Suprapubic skin (tissue), 4 donors: ENCODE data around the gene FMO4. TPM values are rescaled to one million over a fixed set of nuclear protein-coding genes. Genes with fewer than 3 reads are reported as not detected.
"Not testable (repeated sequence)": the region's sequence is repeated elsewhere in the genome, so short reads cannot be mapped to it uniquely, and the experiment has no call there.

Source experiments
- DNase-seq, 2 donors: peaks; one replicate each; pipeline ENCODE4 v3.0.0-alpha.2; 2019; ENCODE audit warnings: low spot score in 2 of 2
- H3K27ac ChIP-seq: fragments of 200-600 bp; sonication (generic); one replicate; pipeline ENCODE4 v1.5.1; 2019
- H3K27me3 ChIP-seq: fragments of 200-600 bp; sonication (generic); one replicate; pipeline ENCODE4 v1.5.1; 2019
- H3K36me3 ChIP-seq: fragments of 200-600 bp; sonication (generic); one replicate; pipeline ENCODE4 v1.5.1; 2019
- H3K4me1 ChIP-seq: fragments of 200-600 bp; sonication (generic); one replicate; pipeline ENCODE4 v1.5.1; 2019
- H3K4me3 ChIP-seq: fragments of 200-600 bp; sonication (generic); one replicate; pipeline ENCODE4 v1.5.1; 2019; ENCODE audit warnings: mild to moderate bottlenecking
- H3K9me3 ChIP-seq: fragments of 200-600 bp; sonication (generic); one replicate; pipeline ENCODE4 v1.5.1; 2019
- CTCF ChIP-seq, 2 donors: fragments of 200-600 bp in 1 of 2; fragments of 450-650 bp in 1 of 2; sonication (generic) in 1 of 2; IDR thresholded peaks; one replicate each; pipeline ENCODE4 v1.5.1; 2016 to 2019; ENCODE audit warnings: antibody characterized with exemption in 2 of 2, mild to moderate bottlenecking in 1 of 2, moderate library complexity in 1 of 2
- EP300 ChIP-seq: sonication (generic); formaldehyde crosslinking; IDR thresholded peaks from one replicate; pipeline ENCODE4 v1.6.1; 2017; ENCODE audit warnings: antibody characterized with exemption
- POLR2A ChIP-seq, 2 donors: fragments of 450-650 bp; IDR thresholded peaks; one replicate each; pipeline ENCODE4 v1.6.1; 2017; ENCODE audit warnings: antibody characterized with exemption in 2 of 2, mild to moderate bottlenecking in 2 of 2, moderate library complexity in 2 of 2
- POLR2AphosphoS5 ChIP-seq, 3 donors: sonication (generic); formaldehyde crosslinking; IDR thresholded peaks; one replicate each; pipeline ENCODE4 v1.6.1; 2017; ENCODE audit warnings: antibody characterized with exemption in 3 of 3
- WGBS: methylation state at CpG from one replicate; pipeline ENCODE4 v1.1.5; 2018; 5-methylcytosine and 5-hydroxymethylcytosine counted together
- total RNA-seq, 4 donors: library from RNA; depleted of rRNA; stranded (reverse); fragments of >200 nt; gene quantifications; one replicate each; pipeline ENCODE4 v1.1.0, GENCODE V29; 2016

Gene FMO4
- total RNA-seq, 4 donors from 2014 or later = 1.5 to 6.6 (median 2.7) TPM

DNA sequence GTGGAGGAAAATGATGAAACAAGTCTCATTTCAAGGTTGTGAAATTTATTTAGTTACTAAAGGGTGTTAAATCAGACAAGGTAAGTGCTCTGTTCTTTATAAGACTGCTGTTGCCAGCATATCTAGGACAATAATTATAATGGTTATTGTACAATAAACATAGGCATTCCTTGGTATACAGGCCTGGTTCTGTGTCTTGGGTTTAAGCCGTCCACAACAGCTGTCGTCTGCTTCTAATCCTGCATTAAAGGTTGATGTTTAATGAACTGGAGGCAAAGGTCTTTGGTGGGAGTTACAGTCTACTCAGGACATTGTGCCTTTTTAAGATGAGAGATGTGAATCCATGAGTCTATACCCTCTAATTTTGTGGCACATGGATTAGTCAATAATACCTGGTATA lies 23.4 kb upstream of the FMO4 start:
- Histone ChIP-seq H3K36me3 (no peaks in the 10 kb centered on the region), H3K4me1 (no peaks in the 10 kb centered on the region), H3K9me3 (no peaks in the 10 kb centered on the region), H3K27me3 (no peaks in the 10 kb centered on the region), H3K4me3 (no peak overlapping the region), H3K27ac (no peak overlapping the region)
- no peak for DNase-seq
- 83% methylated on average over 2 of the region's 2 CpGs for WGBS
- TF ChIP-seq POLR2A (IDR thresholded peaks at IDR 0.05) (no peak), CTCF (IDR thresholded peaks at IDR 0.05) (no peak), POLR2AphosphoS5 (IDR thresholded peaks at IDR 0.05) (no peak), EP300 (no peak)

GRCh38 chr1:171292799-171293198 lies 21.2 kb upstream of the FMO4 start:
- no peak overlapping the region for H3K4me3 ChIP-seq
- H3K4me1 ChIP-seq = no peaks in the 10 kb centered on the region
- TF ChIP-seq POLR2A (IDR thresholded peaks at IDR 0.05) (no peak), EP300 (no peak), CTCF (IDR thresholded peaks at IDR 0.05) (no peak), POLR2AphosphoS5 (IDR thresholded peaks at IDR 0.05) (no peak)
- H3K27me3 ChIP-seq = no peaks in the 10 kb centered on the region
- H3K9me3 ChIP-seq = no peaks in the 10 kb centered on the region
- H3K27ac ChIP-seq = no peak overlapping the region
- H3K36me3 ChIP-seq = no peaks in the 10 kb centered on the region
- DNase-seq = no peak
- WGBS = 38% methylated on average over 1 of the region's 1 CpG

- not testable (repeated sequence) for H3K27me3 ChIP-seq, H3K4me3 ChIP-seq, H3K9me3 ChIP-seq, H3K4me1 ChIP-seq, H3K36me3 ChIP-seq
- DNase-seq = peak in 1 of 2 donors; percentile 74
- H3K27ac ChIP-seq = peak overlapping the region; percentile 9
- 57% methylated on average over 7 of the region's 7 CpGs for WGBS
Observed at GRCh38 chr1:171295383-171295782, 18.6 kb upstream of the FMO4 start.

- Histone ChIP-seq H3K4me3 (no peak overlapping the region), H3K27me3 (no peaks in the 10 kb centered on the region), H3K36me3 (no peaks in the 10 kb centered on the region), H3K9me3 (no peaks in the 10 kb centered on the region), H3K4me1 (no peaks in the 10 kb centered on the region), H3K27ac (peak overlapping the region; percentile 9)
- 63% methylated on average over 3 of the region's 3 CpGs for WGBS
- no peak for TF ChIP-seq POLR2A (IDR thresholded peaks at IDR 0.05)
- no peak for TF ChIP-seq EP300
- no peak for TF ChIP-seq CTCF (IDR thresholded peaks at IDR 0.05)
- TF ChIP-seq POLR2AphosphoS5 (IDR thresholded peaks at IDR 0.05) = no peak
- no peak for DNase-seq
Observed at GRCh38 chr1:171295821-171296220, 18.2 kb upstream of the FMO4 start.

- H3K4me3 ChIP-seq = no peak overlapping the region
- TF ChIP-seq CTCF (IDR thresholded peaks at IDR 0.05) (no peak), EP300 (no peak)
- no peaks in the 10 kb centered on the region for H3K27me3 ChIP-seq
- WGBS = 94% methylated on average over 2 of the region's 2 CpGs
- DNase-seq = no peak
- H3K9me3 ChIP-seq = peaks cover 9% of the 10 kb centered on the region
- H3K36me3 ChIP-seq = no peaks in the 10 kb centered on the region
- H3K27ac ChIP-seq = no peak overlapping the region
- no peaks in the 10 kb centered on the region for H3K4me1 ChIP-seq
Observed at GRCh38 chr1:171296897-171297296, 17.1 kb upstream of the FMO4 start.

GRCh38 chr1:171298696-171299095 lies 15.3 kb upstream of the FMO4 start:
- Histone ChIP-seq H3K27ac (no peak overlapping the region), H3K4me3 (no peak overlapping the region), H3K27me3 (no peaks in the 10 kb centered on the region), H3K4me1 (no peaks in the 10 kb centered on the region), H3K9me3 (peaks cover 9% of the 10 kb centered on the region), H3K36me3 (no peaks in the 10 kb centered on the region)
- 86% methylated on average over 4 of the region's 4 CpGs for WGBS
- no peak for DNase-seq
- TF ChIP-seq POLR2A (IDR thresholded peaks at IDR 0.05) (no peak), EP300 (no peak), CTCF (IDR thresholded peaks at IDR 0.05) (no peak), POLR2AphosphoS5 (IDR thresholded peaks at IDR 0.05) (no peak)
